Transverse colon (tissue), 4 donors: Measurements from ENCODE around the gene CASK. TPM values are rescaled to one million over a fixed set of nuclear protein-coding genes. Genes with fewer than 3 reads are reported as not detected.

Experiments
- DNase-seq: peaks from one replicate; pipeline ENCODE4 v3.0.0-alpha.2; 2019
- H3K27ac ChIP-seq, 4 donors: fragments of 200-600 bp; sonication (generic); 2 replicates each; pipeline ENCODE4 v1.5.1; 2016 to 2018; ENCODE audit warnings: inconsistent platforms in 4 of 4
- H3K27me3 ChIP-seq: fragments of 200-600 bp; sonication (generic); 2 replicates; pipeline ENCODE4 v1.5.1; 2017; ENCODE audit warnings: inconsistent platforms
- H3K36me3 ChIP-seq, 4 donors: fragments of 200-600 bp; sonication (generic); 2 replicates each; pipeline ENCODE4 v1.5.1; 2017 to 2019; ENCODE audit warnings: inconsistent platforms in 4 of 4
- H3K4me1 ChIP-seq, 4 donors: fragments of 200-600 bp; sonication (generic); 2 replicates each; pipeline ENCODE4 v1.5.1; 2017 to 2020; ENCODE audit warnings: inconsistent platforms in 4 of 4
- H3K4me3 ChIP-seq, 4 donors: fragments of 200-600 bp; sonication (generic); 1 replicate in 1 of 4; 2 replicates in 3 of 4; pipeline versions ENCODE4 v1.5.1 to v1.6.1; 2017 to 2019; ENCODE audit warnings: inconsistent platforms in 4 of 4
- H3K9me3 ChIP-seq, 2 donors: fragments of 200-600 bp; sonication (generic); 2 replicates each; pipeline ENCODE4 v1.5.1; 2017 to 2019; ENCODE audit warnings: inconsistent platforms in 2 of 2
- EP300 ChIP-seq: sonication (generic); formaldehyde crosslinking; IDR thresholded peaks from one replicate; pipeline ENCODE4 v1.6.1; 2017; ENCODE audit warnings: antibody characterized with exemption, low read depth
- POLR2A ChIP-seq: fragments of 450-650 bp; IDR thresholded peaks from one replicate; pipeline ENCODE4 v1.6.1; 2016; ENCODE audit warnings: antibody characterized with exemption, mild to moderate bottlenecking, moderate library complexity
- POLR2AphosphoS5 ChIP-seq, 3 donors: sonication (generic); formaldehyde crosslinking; IDR thresholded peaks; one replicate each; pipeline ENCODE4 v1.6.1; 2016; ENCODE audit warnings: antibody characterized with exemption in 3 of 3
- WGBS, 2 donors: methylation state at CpG; one replicate each; pipeline ENCODE4 v1.1.5; 2018; ENCODE audit warnings: low coverage in 1 of 2; 5-methylcytosine and 5-hydroxymethylcytosine counted together
- in situ Hi-C, 4 donors: fragments of 200-750 bp; cut with MboI; loops; one replicate each; pipeline versions ENCODE4 v1.15.0 to v1.15.1; 2017; ENCODE audit warnings: low sequenced_read_pairs in 3 of 4, low pct_ligation_motif_present in 1 of 4, low pct_unique_long_range_greater_than_20kb in 1 of 4
- intact Hi-C: fragments of 100-400 bp; cut with DNase I; formaldehyde crosslinking; loops from one replicate; pipeline ENCODE4 v1.15.1; 2023; ENCODE audit warnings: low total_unique reads
- total RNA-seq, 4 donors: library from RNA; depleted of rRNA; stranded (reverse); fragments of >200 nt; gene quantifications; one replicate each; pipeline ENCODE4 v1.1.0, GENCODE V29; 2016
- TF ChIP-seq, protein P1 (sequence below), 5 experiments: fragments of 200-600 bp in 3 of 5; fragments of 450-650 bp in 2 of 5; sonication (generic) in 3 of 5; IDR thresholded peaks; 1 replicate in 2 of 5; 2 replicates in 3 of 5; pipeline ENCODE4 v1.5.1; 2016 to 2017; ENCODE audit warnings: antibody characterized with exemption in 5 of 5, inconsistent platforms in 3 of 5, mild to moderate bottlenecking in 2 of 5, moderate library complexity in 1 of 5

CASK gene
- total RNA-seq, 4 donors from 2014 or later: 26.6 to 86.1 (median 56.3) TPM

DNA sequence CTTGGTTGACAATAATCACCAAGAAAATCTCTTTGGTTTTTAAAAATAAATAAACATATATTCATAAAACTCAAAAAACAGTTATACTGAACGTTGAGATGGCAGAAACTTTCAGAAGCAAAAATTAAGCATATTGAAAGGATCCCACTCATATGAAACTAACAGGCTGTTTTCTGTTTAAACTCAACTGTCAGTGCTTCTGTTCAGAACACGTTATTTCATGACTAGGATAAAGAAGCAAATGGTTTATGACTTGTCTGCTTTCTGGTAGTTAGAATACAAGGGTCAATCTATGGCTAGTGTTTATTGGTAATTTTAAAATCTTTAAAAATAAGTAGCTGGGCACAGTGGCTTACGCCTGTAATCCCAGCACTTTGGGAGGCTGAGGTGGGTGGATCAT, 195.2 kb downstream of the CASK start:
- no peak for TF ChIP-seq POLR2A
- TF ChIP-seq POLR2AphosphoS5 (IDR thresholded peaks at IDR 0.05): no peak
- no peak for TF ChIP-seq EP300
- TF ChIP-seq, protein P1, sequence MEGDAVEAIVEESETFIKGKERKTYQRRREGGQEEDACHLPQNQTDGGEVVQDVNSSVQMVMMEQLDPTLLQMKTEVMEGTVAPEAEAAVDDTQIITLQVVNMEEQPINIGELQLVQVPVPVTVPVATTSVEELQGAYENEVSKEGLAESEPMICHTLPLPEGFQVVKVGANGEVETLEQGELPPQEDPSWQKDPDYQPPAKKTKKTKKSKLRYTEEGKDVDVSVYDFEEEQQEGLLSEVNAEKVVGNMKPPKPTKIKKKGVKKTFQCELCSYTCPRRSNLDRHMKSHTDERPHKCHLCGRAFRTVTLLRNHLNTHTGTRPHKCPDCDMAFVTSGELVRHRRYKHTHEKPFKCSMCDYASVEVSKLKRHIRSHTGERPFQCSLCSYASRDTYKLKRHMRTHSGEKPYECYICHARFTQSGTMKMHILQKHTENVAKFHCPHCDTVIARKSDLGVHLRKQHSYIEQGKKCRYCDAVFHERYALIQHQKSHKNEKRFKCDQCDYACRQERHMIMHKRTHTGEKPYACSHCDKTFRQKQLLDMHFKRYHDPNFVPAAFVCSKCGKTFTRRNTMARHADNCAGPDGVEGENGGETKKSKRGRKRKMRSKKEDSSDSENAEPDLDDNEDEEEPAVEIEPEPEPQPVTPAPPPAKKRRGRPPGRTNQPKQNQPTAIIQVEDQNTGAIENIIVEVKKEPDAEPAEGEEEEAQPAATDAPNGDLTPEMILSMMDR (IDR thresholded peaks at IDR 0.05): no peak
- WGBS, 2 donors: 38 to 56% methylated on average over 1 to 3 of the region's 3 CpGs

DNA sequence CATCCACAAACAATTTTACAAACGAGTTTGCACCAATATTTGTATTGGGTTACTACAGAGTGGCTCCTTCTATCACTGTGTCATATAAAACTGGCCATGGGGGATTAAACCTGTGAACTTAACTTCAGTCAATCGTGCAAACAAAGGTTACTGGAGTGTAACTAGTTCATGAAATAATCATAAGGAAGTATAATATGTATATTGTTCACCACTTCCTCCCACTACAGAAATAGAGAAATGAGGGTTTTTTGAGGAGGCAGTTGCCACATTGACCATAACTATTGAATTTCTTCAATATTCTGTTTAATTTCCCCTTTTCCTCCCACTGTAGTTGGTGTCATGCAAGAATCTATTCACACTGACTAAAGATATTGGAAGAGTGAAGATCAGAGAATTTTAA, 199.5 kb downstream of the CASK start, which contains the start of gene GPR82:
TSS of gene GPR82 (plus strand) at position 356 of the 400 bp plus-strand sequence. CDS start 2,846 bp downstream, outside the sequence.
- no peak within 1 kb of the TSS for H3K4me3 ChIP-seq
- intact Hi-C loops (no loop called here), in situ Hi-C loops (no loop called here)
- no peak for DNase-seq
- H3K27me3 ChIP-seq: no peaks in the 10 kb centered on the region
- WGBS, 2 donors: 24 to 50% methylated on average over 1 to 2 of the region's 2 CpGs
- no peaks in the 10 kb centered on the region for H3K4me1 ChIP-seq
- no peaks in the 10 kb centered on the region for H3K36me3 ChIP-seq
- TF ChIP-seq, protein P1 (IDR thresholded peaks at IDR 0.05): no peak
- TF ChIP-seq POLR2AphosphoS5 (IDR thresholded peaks at IDR 0.05): no peak
- no peak for TF ChIP-seq POLR2A
- no peak for TF ChIP-seq EP300
- H3K27ac ChIP-seq: no peak within 1 kb of the TSS
- H3K9me3 ChIP-seq: no peaks in the 10 kb centered on the region

More for the DNA sequence above, 195.2 kb downstream of the CASK start:
- in situ Hi-C loops: no loop called here
- Histone ChIP-seq H3K4me3 (no peak overlapping the region), H3K27me3 (no peaks in the 10 kb centered on the region), H3K36me3 (no peaks in the 10 kb centered on the region), H3K27ac (no peak overlapping the region), H3K4me1 (no peaks in the 10 kb centered on the region), H3K9me3 (no peaks in the 10 kb centered on the region)
- no peak for DNase-seq
- intact Hi-C loops: no loop called here

DNA sequence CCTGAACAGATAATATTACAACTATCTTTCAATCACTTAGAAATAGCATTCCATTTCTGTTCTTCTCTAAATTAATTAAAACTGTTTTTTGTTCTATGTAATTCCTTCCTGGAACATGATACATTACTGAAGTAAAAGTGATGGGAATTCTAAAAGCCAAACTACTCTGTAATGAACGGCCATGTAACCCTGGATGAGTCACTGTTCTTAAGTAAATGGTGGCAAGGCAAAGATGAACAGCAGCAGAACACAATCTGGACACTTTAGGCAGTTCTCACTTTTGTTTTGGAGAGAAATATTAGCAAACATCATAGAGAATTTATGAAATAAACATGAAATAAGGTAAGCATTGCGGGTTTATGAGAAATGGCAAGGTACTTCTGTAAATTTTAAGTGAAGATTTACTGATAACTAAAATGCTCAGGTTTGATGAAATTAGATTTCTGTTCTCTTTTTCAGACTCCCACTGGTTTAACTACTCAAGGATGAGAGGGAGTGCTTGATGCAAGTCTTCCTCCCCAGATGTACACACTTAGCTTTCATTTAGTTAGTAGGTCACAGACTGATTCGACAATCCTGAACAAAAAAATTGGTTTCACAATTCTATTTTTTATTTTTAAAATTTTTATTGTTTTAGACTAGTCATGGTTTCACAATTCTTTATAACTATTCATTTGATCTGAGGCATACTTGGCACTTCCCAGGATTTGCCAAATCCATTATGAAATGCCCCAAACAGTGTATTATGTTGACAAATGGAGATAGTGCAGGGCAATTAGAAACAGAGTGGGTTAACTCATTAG, 200.3 kb downstream of the CASK start:
- Histone ChIP-seq H3K9me3 (no peaks in the 10 kb centered on the region), H3K27ac (no peak overlapping the region), H3K4me1 (no peaks in the 10 kb centered on the region), H3K36me3 (no peaks in the 10 kb centered on the region), H3K4me3 (no peak overlapping the region), H3K27me3 (no peaks in the 10 kb centered on the region)
- TF ChIP-seq, protein P1 (IDR thresholded peaks at IDR 0.05): no peak
- DNase-seq: no peak
- in situ Hi-C loops: no loop called here
- 49 to 61% methylated on average over 2 to 3 of the region's 3 CpGs for WGBS, 2 donors
- intact Hi-C loops: no loop called here

DNA sequence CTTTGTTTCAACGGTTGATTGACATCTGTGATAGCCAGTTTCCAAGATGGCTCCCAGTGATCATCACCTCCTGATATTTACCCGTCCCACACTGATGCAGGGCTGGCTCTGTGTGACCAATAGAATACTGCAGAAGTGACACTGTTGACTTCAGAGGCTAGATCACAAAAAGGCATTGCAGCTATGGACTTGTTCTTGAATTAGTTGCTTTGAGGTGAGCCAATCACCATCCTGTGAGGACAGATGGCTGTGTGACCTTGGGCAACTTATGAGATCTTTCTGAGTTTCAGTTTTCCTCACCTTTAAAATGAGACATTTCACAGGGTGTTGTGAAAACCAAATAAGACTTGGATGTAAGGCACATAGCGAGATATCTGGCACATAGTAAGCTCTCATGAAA, 201.1 kb downstream of the CASK start:
- Histone ChIP-seq H3K4me3 (no peak overlapping the region), H3K27me3 (no peaks in the 10 kb centered on the region), H3K9me3 (no peaks in the 10 kb centered on the region), H3K36me3 (no peaks in the 10 kb centered on the region), H3K4me1 (no peaks in the 10 kb centered on the region), H3K27ac (no peak overlapping the region)
- in situ Hi-C loops: no loop called here
- no peak for DNase-seq
- intact Hi-C loops: no loop called here
- TF ChIP-seq EP300: no peak
- no peak for TF ChIP-seq POLR2AphosphoS5 (IDR thresholded peaks at IDR 0.05)
- no peak for TF ChIP-seq POLR2A
- TF ChIP-seq, protein P1 (IDR thresholded peaks at IDR 0.05): no peak
- WGBS, 2 donors: 91% methylated on average over 3 of the region's 3 CpGs; no CpG with 5 or more reads in 1 of the 2 donors
